Measurements from ENCODE around the gene SUGP1.
A peak's percentile ranks its signal among the peaks of the same experiment; 100 is the strongest.
"Not testable (repeated sequence)": the region's sequence is repeated elsewhere in the genome, so short reads cannot be mapped to it uniquely, and the experiment has no call there.

SUGP1 gene

DNA sequence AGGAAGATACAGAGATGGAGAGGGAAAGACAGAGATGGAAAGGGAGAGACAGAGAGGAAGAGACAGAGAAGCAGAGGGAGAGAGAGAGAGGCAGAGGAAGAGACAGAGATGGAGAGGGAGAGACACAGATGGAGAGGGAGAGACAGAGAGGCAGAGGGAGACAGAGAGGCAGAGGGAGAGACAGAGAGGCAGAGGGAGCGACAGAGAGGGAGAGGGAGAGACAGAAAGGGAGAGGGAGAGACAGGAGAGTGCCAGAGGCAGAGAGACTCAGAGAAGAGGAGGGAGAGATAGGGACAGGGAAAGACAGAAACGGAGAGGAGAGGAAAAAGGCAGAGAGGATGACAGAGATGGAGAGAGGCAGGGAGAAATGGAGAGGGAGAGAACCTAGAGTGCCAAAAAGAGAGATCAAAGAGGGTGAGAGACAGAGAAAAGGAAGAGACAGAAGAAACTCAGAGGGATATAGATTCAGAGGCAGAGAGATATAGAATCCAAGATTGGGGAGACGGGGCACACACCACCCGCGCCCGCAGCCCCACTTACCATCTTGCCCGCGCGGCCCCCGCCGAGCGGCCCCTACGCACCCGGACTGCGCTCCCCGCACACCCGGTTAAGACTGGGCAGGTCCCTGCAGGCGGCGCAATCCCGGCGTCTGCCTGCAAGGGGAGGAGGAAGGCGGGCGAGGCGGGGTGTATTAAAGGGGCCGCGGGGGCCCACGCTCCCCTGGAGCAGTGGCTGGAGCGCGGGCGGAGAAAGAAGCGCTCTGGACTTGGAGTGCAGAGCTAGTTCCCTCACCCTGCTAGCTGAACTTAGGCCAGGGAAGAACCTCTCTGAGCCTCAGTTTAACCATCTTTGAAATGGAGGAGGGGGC lies 57.9 kb downstream of the SUGP1 start:
- ATAC-seq (replicated peaks; ENCODE audit: extremely low read depth, poor library complexity, severe bottlenecking) (no peak), DNase-seq (ENCODE audit: low spot score in 2 of 2) (no peak)
- H3K9me3 Mint-ChIP-seq, result no peaks in the 10 kb centered on the region
- peaks cover 56% of the 10 kb centered on the region for H3K27me3 Mint-ChIP-seq
- H3K36me3 Mint-ChIP-seq (ENCODE audit: insufficient read depth), result no peaks in the 10 kb centered on the region
- H3K4me3 Mint-ChIP-seq, result peak overlapping the region; percentile 33
- no peak overlapping the region for H3K27ac Mint-ChIP-seq (ENCODE audit: low read depth)
- H3K4me1 Mint-ChIP-seq, result peaks cover 8% of the 10 kb centered on the region

DNA sequence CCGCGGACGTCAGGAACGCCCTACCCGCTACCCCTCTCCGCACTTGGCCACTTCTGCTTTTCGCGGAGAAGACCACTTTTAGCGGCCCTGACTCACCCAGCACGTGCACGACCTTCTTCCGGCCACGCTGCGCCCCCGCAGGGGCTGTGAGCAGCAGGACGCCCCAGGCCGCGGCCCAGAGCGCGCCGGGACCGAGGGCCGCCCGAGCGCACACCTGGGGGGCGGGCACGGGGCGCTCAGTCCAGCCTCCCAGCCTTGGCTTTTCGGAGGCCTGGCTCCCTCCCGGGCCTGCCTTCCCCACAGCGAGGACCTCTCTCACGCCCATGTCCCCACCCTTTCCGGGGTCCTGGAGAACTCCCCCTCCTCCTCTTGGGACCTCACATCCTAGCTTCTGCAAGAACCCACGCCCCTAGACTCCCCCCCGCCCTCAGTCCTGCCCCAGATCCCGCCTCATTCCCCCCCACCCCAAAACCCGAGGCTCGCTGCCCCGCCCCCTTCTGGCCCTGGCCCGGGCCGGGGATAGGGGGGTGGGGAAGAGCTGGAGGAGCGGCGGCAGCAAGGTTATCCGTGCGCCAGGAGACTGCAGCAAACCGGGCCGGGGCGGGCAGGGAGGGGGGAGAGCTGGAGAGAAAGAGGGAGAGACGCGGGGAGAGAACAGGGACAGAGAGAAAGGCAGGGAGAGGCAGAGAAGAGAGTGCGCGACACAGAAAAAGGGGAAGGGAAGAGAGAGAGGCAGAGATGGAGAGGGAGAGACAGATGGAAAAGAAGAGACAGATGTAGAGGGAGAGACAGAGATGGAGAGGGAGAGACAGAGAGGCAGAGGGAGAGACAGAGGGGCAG lies 58.7 kb downstream of the SUGP1 start:
- no peaks in the 10 kb centered on the region for H3K9me3 Mint-ChIP-seq
- ATAC-seq (replicated peaks; ENCODE audit: extremely low read depth, poor library complexity, severe bottlenecking) (no peak), DNase-seq (ENCODE audit: low spot score in 2 of 2) (no peak)
- no peaks in the 10 kb centered on the region for H3K36me3 Mint-ChIP-seq (ENCODE audit: insufficient read depth)
- H3K27ac Mint-ChIP-seq (ENCODE audit: low read depth), result no peak overlapping the region
- H3K27me3 Mint-ChIP-seq, result peaks cover 64% of the 10 kb centered on the region
- peaks cover 8% of the 10 kb centered on the region for H3K4me1 Mint-ChIP-seq
- peak overlapping the region; percentile 33 for H3K4me3 Mint-ChIP-seq

DNA sequence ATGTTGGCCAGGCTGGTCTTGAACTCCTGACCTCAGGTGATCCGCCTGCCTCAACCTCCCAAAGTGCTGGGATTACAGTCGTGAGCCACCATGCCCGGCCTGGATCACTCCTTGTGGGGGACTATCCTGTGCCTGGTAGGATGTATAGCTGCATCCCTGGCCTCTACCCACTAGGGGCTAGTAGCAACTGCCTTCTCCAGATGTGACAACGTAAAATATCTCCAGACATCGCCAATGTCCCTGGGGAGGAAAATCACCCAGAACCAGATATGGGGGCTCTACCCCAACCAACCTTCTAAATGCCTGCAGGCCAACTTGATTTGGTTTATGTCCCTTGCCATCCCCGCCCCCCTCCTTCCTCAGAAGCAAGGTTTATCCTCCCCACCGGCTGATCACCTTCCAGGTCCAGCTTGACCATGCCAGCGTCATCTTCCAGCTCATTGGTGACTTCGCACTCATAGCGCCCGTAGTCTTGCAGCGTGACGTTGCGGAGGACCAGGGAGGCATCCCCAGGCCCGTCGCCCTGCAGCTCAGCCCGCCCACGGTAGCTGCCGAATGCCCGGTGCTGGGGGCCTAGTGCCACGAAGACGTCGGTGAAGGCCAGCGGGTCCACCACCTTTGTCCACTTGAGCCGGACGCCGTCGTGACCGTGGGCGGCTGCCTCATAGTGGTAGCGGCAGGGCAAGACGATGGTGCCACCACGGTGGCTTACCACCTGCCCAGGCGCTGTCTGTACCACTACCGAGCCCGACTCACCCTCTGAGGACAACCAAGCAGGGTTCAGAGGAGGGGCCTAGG lies 59.7 kb downstream of the SUGP1 start:
- no peak overlapping the region for H3K4me3 Mint-ChIP-seq
- no peaks in the 10 kb centered on the region for H3K36me3 Mint-ChIP-seq (ENCODE audit: insufficient read depth)
- ATAC-seq (replicated peaks; ENCODE audit: extremely low read depth, poor library complexity, severe bottlenecking) (no peak), DNase-seq (ENCODE audit: low spot score in 2 of 2) (no peak)
- H3K27ac Mint-ChIP-seq (ENCODE audit: low read depth), result no peak overlapping the region
- H3K9me3 Mint-ChIP-seq, result no peaks in the 10 kb centered on the region
- peaks cover 74% of the 10 kb centered on the region for H3K27me3 Mint-ChIP-seq
- peaks cover 8% of the 10 kb centered on the region for H3K4me1 Mint-ChIP-seq

DNA sequence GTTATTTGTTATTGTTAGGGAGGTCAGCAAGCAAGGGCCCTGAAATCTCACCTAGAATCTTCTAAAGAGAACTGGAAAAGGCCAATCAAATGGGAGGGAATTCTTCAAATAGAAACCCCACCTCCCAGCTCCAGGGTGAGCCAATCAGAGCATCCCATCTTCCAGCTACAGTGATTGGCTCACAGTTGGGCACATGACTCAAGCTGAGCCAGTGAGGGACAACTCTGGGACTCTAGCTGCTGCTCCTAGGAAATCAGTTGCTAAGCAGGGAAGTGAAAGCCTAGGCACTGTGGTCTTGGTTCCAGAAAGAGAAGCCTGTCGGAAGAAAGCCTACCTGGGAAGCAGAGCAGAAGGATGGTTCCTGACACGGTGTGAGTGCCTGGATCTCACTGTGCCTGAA lies 60.6 kb downstream of the SUGP1 start:
- Mint-ChIP-seq H3K4me1 (peaks cover 8% of the 10 kb centered on the region), H3K27ac (ENCODE audit: low read depth) (no peak overlapping the region), H3K27me3 (peaks cover 83% of the 10 kb centered on the region), H3K4me3 (no peak overlapping the region), H3K9me3 (no peaks in the 10 kb centered on the region), H3K36me3 (ENCODE audit: insufficient read depth) (no peaks in the 10 kb centered on the region)
- ATAC-seq (replicated peaks; ENCODE audit: extremely low read depth, poor library complexity, severe bottlenecking) (no peak), DNase-seq (ENCODE audit: low spot score in 2 of 2) (no peak)

DNA sequence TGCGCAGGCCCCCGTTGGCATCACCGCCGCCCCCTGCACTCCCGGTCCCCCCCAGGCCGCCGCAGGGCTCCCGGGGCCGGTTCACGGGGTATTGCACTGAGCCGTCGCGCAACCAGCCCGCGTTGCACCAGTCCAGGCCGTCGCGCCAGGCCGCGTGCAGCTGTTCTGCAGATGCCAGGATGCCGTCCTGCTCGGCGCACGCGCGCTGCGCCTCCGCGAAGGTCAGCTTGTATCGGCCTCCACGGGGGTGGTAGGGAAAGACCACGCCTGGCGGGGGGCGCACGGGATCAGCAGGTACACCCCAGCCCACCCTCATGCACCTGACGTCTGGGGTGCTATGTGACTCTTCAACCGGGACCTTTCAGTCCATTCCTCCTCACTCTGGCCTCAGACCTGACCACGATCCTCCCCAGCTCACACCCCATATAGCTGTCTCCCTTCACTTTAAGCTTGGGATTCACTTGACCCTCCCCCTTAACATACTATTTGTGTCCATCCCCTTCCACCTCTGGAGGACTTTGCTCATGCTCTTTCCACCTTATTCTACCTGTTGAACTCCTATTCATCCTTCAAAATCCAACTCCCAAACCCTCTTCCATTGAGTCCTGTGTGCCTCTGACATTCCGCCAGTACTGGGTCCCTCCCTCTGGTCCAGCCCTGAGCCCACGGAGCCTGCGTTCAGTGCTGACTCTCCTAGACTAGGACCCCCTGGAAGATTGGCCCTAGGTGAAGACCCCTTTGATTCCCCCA lies 61.5 kb downstream of the SUGP1 start:
- ATAC-seq (replicated peaks; ENCODE audit: extremely low read depth, poor library complexity, severe bottlenecking) (no peak), DNase-seq (ENCODE audit: low spot score in 2 of 2) (no peak)
- H3K4me1 Mint-ChIP-seq, result peaks cover 8% of the 10 kb centered on the region
- no peak overlapping the region for H3K27ac Mint-ChIP-seq (ENCODE audit: low read depth)
- H3K27me3 Mint-ChIP-seq, result peaks cover 81% of the 10 kb centered on the region
- no peaks in the 10 kb centered on the region for H3K9me3 Mint-ChIP-seq
- no peaks in the 10 kb centered on the region for H3K36me3 Mint-ChIP-seq (ENCODE audit: insufficient read depth)
- no peak overlapping the region for H3K4me3 Mint-ChIP-seq

DNA sequence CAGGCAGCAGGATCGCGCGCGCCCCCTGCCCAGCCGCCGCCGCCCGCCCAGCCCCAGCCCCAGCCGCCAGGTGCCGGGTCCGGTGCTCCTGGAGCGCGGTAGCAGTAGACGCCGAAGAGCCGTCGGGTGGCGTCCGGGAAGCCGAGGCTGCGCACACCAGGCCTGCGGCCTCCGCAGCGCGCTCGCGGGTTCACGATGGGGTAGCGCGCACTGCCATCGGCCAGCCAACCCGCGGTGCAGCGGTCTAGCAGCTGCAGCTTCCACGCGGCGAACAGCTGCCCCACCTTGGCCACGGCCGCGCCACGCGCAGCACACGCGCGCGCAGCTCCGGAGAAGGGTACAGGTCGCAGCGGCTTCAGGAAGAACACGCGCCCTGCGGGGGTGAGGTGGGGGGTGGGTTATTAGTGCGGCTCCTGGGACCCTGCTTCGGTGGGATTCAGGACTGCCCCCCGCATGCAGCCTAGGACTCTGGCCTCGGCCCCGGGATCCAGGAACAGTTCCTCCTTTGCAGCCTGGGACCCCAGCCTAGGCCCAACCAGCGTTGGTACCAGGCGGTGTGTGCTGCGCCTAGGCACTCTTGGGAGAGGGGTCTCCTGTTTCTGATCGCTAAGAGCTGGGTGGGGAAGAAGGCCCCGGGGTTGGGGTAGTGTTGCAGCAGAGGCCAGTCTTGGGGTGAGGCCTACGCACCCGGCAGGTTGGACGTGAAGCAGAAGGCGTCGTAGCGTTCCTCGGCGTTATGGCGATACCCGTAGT lies 62.3 kb downstream of the SUGP1 start:
- no peak overlapping the region for H3K27ac Mint-ChIP-seq (ENCODE audit: low read depth)

DNA sequence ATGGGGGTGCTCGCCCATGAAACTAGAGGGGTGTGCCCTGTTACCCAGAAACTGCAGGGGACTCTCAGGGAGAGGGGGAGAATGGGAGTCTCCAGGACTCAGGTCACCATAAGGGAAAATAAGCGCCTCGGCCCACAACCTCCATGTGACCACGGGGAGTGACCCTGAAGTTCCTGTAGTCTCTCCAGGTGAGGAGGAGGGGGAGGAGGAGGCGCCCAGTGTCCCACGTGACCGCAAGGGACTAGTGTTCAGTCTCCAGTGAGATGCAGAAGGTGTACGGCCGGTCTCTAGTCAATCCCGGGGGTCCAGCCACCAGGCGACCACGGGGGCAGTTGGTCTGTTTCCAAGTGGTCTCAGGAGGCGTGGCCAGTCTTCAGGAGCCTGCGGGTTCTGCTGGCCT lies 63.2 kb downstream of the SUGP1 start:
- ATAC-seq (replicated peaks; ENCODE audit: extremely low read depth, poor library complexity, severe bottlenecking) (no peak), DNase-seq (ENCODE audit: low spot score in 2 of 2) (no peak)
- H3K27me3 Mint-ChIP-seq, result peaks cover 77% of the 10 kb centered on the region
- no peaks in the 10 kb centered on the region for H3K36me3 Mint-ChIP-seq (ENCODE audit: insufficient read depth)
- peaks cover 4% of the 10 kb centered on the region for H3K4me1 Mint-ChIP-seq
- H3K4me3 Mint-ChIP-seq, result no peak overlapping the region
- no peak overlapping the region for H3K27ac Mint-ChIP-seq (ENCODE audit: low read depth)
- no peaks in the 10 kb centered on the region for H3K9me3 Mint-ChIP-seq

More for the DNA sequence above, 62.3 kb downstream of the SUGP1 start:
- Mint-ChIP-seq H3K4me3 (no peak overlapping the region), H3K9me3 (no peaks in the 10 kb centered on the region), H3K27me3 (peaks cover 77% of the 10 kb centered on the region), H3K4me1 (peaks cover 8% of the 10 kb centered on the region), H3K36me3 (ENCODE audit: insufficient read depth) (no peaks in the 10 kb centered on the region)
- no peak for DNase-seq (ENCODE audit: low spot score in 2 of 2)
- no peak for ATAC-seq (replicated peaks; ENCODE audit: extremely low read depth, poor library complexity, severe bottlenecking)

DNA sequence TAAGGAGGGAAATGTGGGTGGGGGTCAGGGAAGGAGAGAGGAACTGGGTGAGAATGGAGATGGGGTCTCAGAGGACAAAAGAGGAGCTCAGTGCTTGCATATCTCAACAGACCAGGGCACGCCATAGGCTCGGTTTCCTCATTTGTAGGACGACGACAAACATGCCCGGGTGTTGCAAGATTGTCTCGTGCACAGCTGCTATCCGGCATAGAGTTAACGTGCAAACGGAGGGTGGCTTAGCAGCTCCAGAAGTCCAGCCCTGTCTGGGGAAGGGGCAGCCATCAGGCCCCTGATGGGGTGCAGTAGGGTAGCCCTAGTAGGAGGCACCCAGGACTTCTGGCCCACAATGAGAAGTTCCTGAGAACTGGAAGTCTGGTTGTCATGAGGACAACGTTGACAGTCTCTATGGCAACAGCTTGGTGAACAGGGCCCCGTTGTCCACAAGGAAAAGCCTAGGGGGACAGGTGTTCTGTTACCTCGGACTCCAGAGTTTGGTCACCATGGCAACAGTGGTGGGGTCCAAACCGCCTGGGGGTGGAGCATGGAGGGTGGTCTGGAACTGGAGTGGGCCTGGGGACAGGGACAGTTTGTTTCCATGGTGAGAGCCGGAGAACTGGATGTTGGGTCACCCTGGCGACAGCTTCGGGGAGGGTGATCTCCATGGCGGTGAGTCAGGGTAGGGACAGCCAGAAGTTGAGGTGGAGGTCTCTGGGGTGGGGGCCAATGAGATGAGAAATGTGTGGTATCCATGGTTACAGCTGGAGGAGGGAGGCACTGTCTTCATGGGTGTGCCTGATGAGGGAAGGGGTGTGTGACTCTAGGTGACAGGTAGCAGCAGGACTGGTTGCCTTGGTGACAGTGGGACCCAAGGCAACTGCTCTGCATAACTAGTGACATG lies 64.0 kb downstream of the SUGP1 start:
- Mint-ChIP-seq H3K4me1 (no peaks in the 10 kb centered on the region), H3K36me3 (ENCODE audit: insufficient read depth) (peaks cover 2% of the 10 kb centered on the region), H3K27me3 (peaks cover 78% of the 10 kb centered on the region), H3K27ac (ENCODE audit: low read depth) (no peak overlapping the region), H3K9me3 (no peaks in the 10 kb centered on the region), H3K4me3 (no peak overlapping the region)
- ATAC-seq (replicated peaks; ENCODE audit: extremely low read depth, poor library complexity, severe bottlenecking) (no peak), DNase-seq (ENCODE audit: low spot score in 2 of 2) (no peak)

DNA sequence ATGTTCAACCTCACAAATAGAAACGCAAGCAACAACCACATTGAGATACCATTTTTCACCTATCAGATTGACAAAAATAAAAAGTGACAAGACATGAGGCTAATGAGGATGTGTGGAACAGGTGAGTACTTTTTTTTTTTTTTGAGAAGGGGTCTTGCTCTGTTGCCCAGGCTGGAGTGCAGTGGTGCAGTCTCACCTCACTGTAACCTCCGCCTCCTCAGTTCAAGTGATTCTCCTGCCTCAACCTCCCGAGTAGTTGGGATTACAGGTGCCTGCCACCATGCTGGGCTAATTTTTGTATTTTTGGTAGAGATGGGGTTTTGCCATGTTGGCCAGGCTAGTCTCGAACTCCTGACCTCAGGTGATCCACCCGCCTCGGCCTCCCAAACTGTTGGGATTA lies 66.9 kb downstream of the SUGP1 start:
- ATAC-seq (replicated peaks; ENCODE audit: extremely low read depth, poor library complexity, severe bottlenecking); H3K4me1 Mint-ChIP-seq; DNase-seq (ENCODE audit: low spot score in 2 of 2); H3K9me3 Mint-ChIP-seq; H3K36me3 Mint-ChIP-seq (ENCODE audit: insufficient read depth); H3K4me3 Mint-ChIP-seq; H3K27ac Mint-ChIP-seq (ENCODE audit: low read depth): not testable (repeated sequence)
- peaks cover 72% of the 10 kb centered on the region for H3K27me3 Mint-ChIP-seq

DNA sequence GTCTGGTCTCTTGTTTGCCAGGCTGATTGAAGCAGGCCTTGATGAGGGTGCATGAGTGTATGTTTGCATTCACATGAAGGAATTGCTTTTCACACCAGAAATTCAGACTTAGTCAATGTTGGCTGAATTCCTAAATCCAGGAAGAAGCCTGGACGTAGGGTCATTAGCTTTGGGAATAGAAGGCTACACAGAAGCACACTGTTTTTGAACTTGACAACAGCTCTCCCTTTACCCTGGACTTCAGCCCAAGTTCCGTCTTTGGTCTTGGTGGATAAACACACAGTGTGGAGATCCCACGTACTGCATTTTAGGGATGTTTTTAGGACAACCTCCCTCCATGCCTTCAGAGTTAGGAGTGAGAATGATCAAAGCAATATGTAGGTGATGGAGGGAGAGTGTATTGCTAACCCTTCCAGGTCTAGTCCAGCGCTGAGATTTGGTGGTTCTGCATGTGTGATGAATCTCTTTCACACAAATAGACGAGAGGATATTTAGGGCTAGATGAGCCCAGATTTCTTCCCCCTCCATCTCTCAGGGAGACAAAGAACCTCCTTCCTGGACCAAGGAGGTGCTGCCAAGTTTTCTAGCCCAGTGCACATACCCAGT lies 70.0 kb downstream of the SUGP1 start:
- ATAC-seq (replicated peaks; ENCODE audit: extremely low read depth, poor library complexity, severe bottlenecking) (no peak), DNase-seq (ENCODE audit: low spot score in 2 of 2) (no peak)
- Mint-ChIP-seq H3K4me3 (no peak overlapping the region), H3K27me3 (peaks cover 51% of the 10 kb centered on the region), H3K9me3 (no peaks in the 10 kb centered on the region), H3K4me1 (no peaks in the 10 kb centered on the region), H3K27ac (ENCODE audit: low read depth) (no peak overlapping the region), H3K36me3 (ENCODE audit: insufficient read depth) (peaks cover 2% of the 10 kb centered on the region)
